IMR-90 (cell line): ENCODE data around the gene CD300LF. TPM values are rescaled to one million over a fixed set of nuclear protein-coding genes. Genes with fewer than 3 reads are reported as not detected.

Experiments used
- ATAC-seq: fragments of 200-7000 bp; cut with Tn5 transposase; 2 replicates; pipeline ENCODE4 v1.9.1; 2020; ENCODE audit warnings: low read depth, mild to moderate bottlenecking, moderate library complexity
- BruUV-seq: library from RNA; stranded (reverse); fragments of 400-500 nt; replicated peaks from 2 replicates; lab custom pipeline; 2021; lab: Mats Ljungman, UMichigan
- CTCF ChIA-PET: fragments of 300-600 bp; formaldehyde crosslinking; extraction: SDS; loops from one replicate; lab custom pipeline; 2021; ENCODE audit warnings: antibody characterized with exemption; lab: Yijun Ruan, JAX
- POLR2A ChIA-PET: fragments of 300-600 bp; sonication (Branson Sonifier 250); formaldehyde crosslinking; loops from one replicate; lab custom pipeline; 2022; ENCODE audit warnings: antibody characterized with exemption; ENCODE audit not compliant: unreplicated experiment; lab: Charles Lee
- DNase-seq: peaks from one replicate; pipeline ENCODE4 v3.0.0; 2013
- H2AFZ ChIP-seq: replicated peaks from 2 replicates; pipeline ENCODE3; 2013; ENCODE audit warnings: low read length, mild to moderate bottlenecking; ENCODE audit not compliant: poor library complexity
- H2AK5ac ChIP-seq: 2 replicates; pipeline ENCODE4 v1.6.1; 2013; ENCODE audit warnings: low read depth, low read length, inconsistent platforms
- H2AK9ac ChIP-seq: replicated peaks from 2 replicates; pipeline ENCODE3; 2013; ENCODE audit warnings: mild to moderate bottlenecking, low read depth, low read length, moderate library complexity; ENCODE audit not compliant: poor library complexity
- H2BK120ac ChIP-seq: 2 replicates; pipeline ENCODE4 v1.6.1; 2013; ENCODE audit warnings: low read depth, low read length, inconsistent platforms
- H2BK15ac ChIP-seq: 3 replicates; pipeline ENCODE4 v1.6.1; 2013; ENCODE audit warnings: low read depth, low read length, inconsistent platforms
- H2BK20ac ChIP-seq: 2 replicates; pipeline ENCODE4 v1.6.1; 2013; ENCODE audit warnings: low read depth, mild to moderate bottlenecking, inconsistent platforms, low read length, moderate library complexity
- H2BK5ac ChIP-seq: 2 replicates; pipeline ENCODE4 v1.6.1; 2013; ENCODE audit warnings: mild to moderate bottlenecking, low read depth, low read length, inconsistent platforms; ENCODE audit not compliant: poor library complexity, severe bottlenecking
- H3K14ac ChIP-seq: replicated peaks from 2 replicates; pipeline ENCODE4 v1.6.1; 2013; ENCODE audit warnings: low read depth, low read length, inconsistent platforms
- H3K18ac ChIP-seq: 2 replicates; pipeline ENCODE4 v1.6.1; 2013; ENCODE audit warnings: low read depth, low read length, control low read depth
- H3K23ac ChIP-seq: 2 replicates; pipeline ENCODE4 v1.6.1; 2013; ENCODE audit warnings: low read depth, low read length, inconsistent platforms
- H3K27ac ChIP-seq: 2 replicates; pipeline ENCODE4 v1.5.1; 2013; ENCODE audit warnings: mild to moderate bottlenecking, control low read depth, low read length; ENCODE audit not compliant: insufficient read depth
- H3K27me3 ChIP-seq: 2 replicates; pipeline ENCODE4 v1.6.1; 2013; ENCODE audit warnings: low read length; ENCODE audit not compliant: control insufficient read depth, insufficient read depth
- H3K36me3 ChIP-seq: 2 replicates; pipeline ENCODE4 v1.6.1; 2013; ENCODE audit warnings: low read length, mixed read lengths; ENCODE audit not compliant: control insufficient read depth, insufficient read depth
- H3K4ac ChIP-seq: 2 replicates; pipeline ENCODE4 v1.6.1; 2013; ENCODE audit warnings: low read depth, low read length, inconsistent platforms
- H3K4me1 ChIP-seq: 2 replicates; pipeline ENCODE4 v1.6.1; 2013; ENCODE audit warnings: low read length, mixed read lengths; ENCODE audit not compliant: control insufficient read depth, insufficient read depth
- H3K4me2 ChIP-seq: 2 replicates; pipeline ENCODE4 v1.6.1; 2013; ENCODE audit warnings: low read depth, mild to moderate bottlenecking, control low read depth, low read length, moderate library complexity
- H3K4me3 ChIP-seq: 2 replicates; pipeline ENCODE4 v1.5.1; 2013; ENCODE audit warnings: low read depth, mild to moderate bottlenecking, control low read depth, low read length, moderate library complexity; ENCODE audit not compliant: insufficient read depth
- H3K56ac ChIP-seq: 2 replicates; pipeline ENCODE4 v1.6.1; 2013; ENCODE audit warnings: low read length, inconsistent platforms; ENCODE audit not compliant: insufficient read depth; ENCODE audit errors: extremely low read depth
- H3K79me1 ChIP-seq, 2 experiments: 2 replicates each; pipeline ENCODE4 v1.6.1; 2013; ENCODE audit warnings: low read length in 2 of 2, inconsistent platforms in 1 of 2, low read depth in 1 of 2
- H3K9ac ChIP-seq: 2 replicates; pipeline ENCODE4 v1.6.1; 2013; ENCODE audit warnings: low read depth, low read length, control low read depth
- H3K9me1 ChIP-seq: 2 replicates; pipeline ENCODE4 v1.6.1; 2013; ENCODE audit warnings: low read length, inconsistent platforms; ENCODE audit not compliant: insufficient read depth
- H3K9me3 ChIP-seq: 2 replicates; pipeline ENCODE4 v1.6.1; 2013; ENCODE audit warnings: low read length; ENCODE audit not compliant: control insufficient read depth, insufficient read depth
- H4K20me1 ChIP-seq: 2 replicates; pipeline ENCODE4 v1.6.1; 2013; ENCODE audit warnings: low read length, inconsistent platforms; ENCODE audit not compliant: insufficient read depth
- H4K5ac ChIP-seq: 2 replicates; pipeline ENCODE4 v1.6.1; 2013; ENCODE audit warnings: mild to moderate bottlenecking, low read depth, low read length, control low read depth
- H4K8ac ChIP-seq, 2 experiments: 2 replicates each; pipeline ENCODE4 v1.6.1; 2013; ENCODE audit warnings: low read depth in 2 of 2, low read length in 2 of 2, control low read depth in 1 of 2, inconsistent platforms in 1 of 2
- H4K91ac ChIP-seq: 2 replicates; pipeline ENCODE4 v1.6.1; 2013; ENCODE audit warnings: low read depth, low read length, inconsistent platforms; ENCODE audit not compliant: insufficient read depth
- BHLHE40 ChIP-seq: fragments of 150-350 bp; IDR thresholded peaks from 2 replicates; pipeline ENCODE4 v1.6.1; 2016; ENCODE audit warnings: mild to moderate bottlenecking, low read depth, low read length
- CEBPB ChIP-seq: IDR thresholded peaks from 2 replicates; pipeline ENCODE4 v1.6.1; 2012; ENCODE audit warnings: low read depth, low read length, improper control_type of control experiment
- CHD1 ChIP-seq: IDR thresholded peaks from 2 replicates; pipeline ENCODE4 v1.6.1; 2012; ENCODE audit warnings: low read depth, low read length, improper control_type of control experiment
- CTCF ChIP-seq: conservative IDR thresholded peaks from 2 replicates; pipeline ENCODE4 v1.5.1; 2012; ENCODE audit warnings: mild to moderate bottlenecking, low read depth, low read length, improper control_type of control experiment
- ELK1 ChIP-seq: fragments of 150-350 bp; IDR thresholded peaks from 2 replicates; pipeline ENCODE4 v1.6.1; 2016; ENCODE audit warnings: low read depth, mild to moderate bottlenecking, low read length, moderate library complexity, borderline replicate concordance
- FOS ChIP-seq: fragments of 150-350 bp; IDR thresholded peaks from 2 replicates; pipeline ENCODE4 v1.6.1; 2016; ENCODE audit warnings: low read depth, low read length
- MAFK ChIP-seq: IDR thresholded peaks from 2 replicates; pipeline ENCODE4 v1.6.1; 2012; ENCODE audit warnings: low read depth, low read length, improper control_type of control experiment
- MAZ ChIP-seq: IDR thresholded peaks from 2 replicates; pipeline ENCODE4 v1.6.1; 2012; ENCODE audit warnings: low read depth, mild to moderate bottlenecking, low read length, improper control_type of control experiment, moderate library complexity, borderline replicate concordance
- MXI1 ChIP-seq: IDR thresholded peaks from 2 replicates; pipeline ENCODE4 v1.6.1; 2012; ENCODE audit warnings: low read depth, mild to moderate bottlenecking, low read length, moderate library complexity, borderline replicate concordance
- NFE2L2 ChIP-seq: fragments of 150-350 bp; IDR thresholded peaks from 2 replicates; pipeline ENCODE4 v1.6.1; 2016; ENCODE audit warnings: low read depth, mild to moderate bottlenecking, low read length
- POLR2A ChIP-seq: IDR thresholded peaks from 2 replicates; pipeline ENCODE4 v1.6.1; 2012; ENCODE audit warnings: mild to moderate bottlenecking, low read depth, low read length
- RAD21 ChIP-seq: IDR thresholded peaks from 2 replicates; pipeline ENCODE4 v1.6.1; 2012; ENCODE audit warnings: low read length, improper control_type of control experiment
- RCOR1 ChIP-seq: IDR thresholded peaks from 2 replicates; pipeline ENCODE4 v1.6.1; 2012; ENCODE audit warnings: mild to moderate bottlenecking, low read length, improper control_type of control experiment; ENCODE audit not compliant: insufficient replicate concordance
- SMC3 ChIP-seq: fragments of 150-350 bp; IDR thresholded peaks from 2 replicates; pipeline ENCODE4 v1.6.1; 2016; ENCODE audit warnings: low read depth, mild to moderate bottlenecking, antibody characterized with exemption, low read length, moderate library complexity
- USF2 ChIP-seq: fragments of 150-350 bp; IDR thresholded peaks from 2 replicates; pipeline ENCODE4 v1.6.1; 2017; ENCODE audit warnings: mild to moderate bottlenecking, antibody characterized with exemption, low read length, low read depth
- WGBS, 2 experiments: methylation state at CpG; one replicate each; pipeline versions ENCODE4 v1.1.5 to v1.1.7; 2013; ENCODE audit warnings: missing lambda C conversion rate in 2 of 2; ENCODE audit not compliant: insufficient read length in 1 of 2; ENCODE audit errors: extremely low coverage in 2 of 2; 5-methylcytosine and 5-hydroxymethylcytosine counted together
- dilution Hi-C: fragments of 300-500 bp; cut with HindIII; formaldehyde crosslinking; loops from one replicate; pipeline ENCODE4 v1.14.3; 2018; ENCODE audit warnings: low sequenced_read_pairs; ENCODE audit not compliant: unreplicated experiment
- in situ Hi-C: fragments of 300-500 bp; cut with MboI; formaldehyde crosslinking; loops from 3 replicates; pipeline ENCODE4 v1.14.3; 2019; ENCODE audit warnings: low sequenced_read_pairs, inconsistent platforms, mixed read lengths
- intact Hi-C: fragments of 100-400 bp; cut with micrococcal nuclease; formaldehyde crosslinking; loops from 2 replicates; pipeline ENCODE4 v1.10.0; 2022
- polyA plus RNA-seq, 3 experiments: library from polyadenylated mRNA; depleted of rRNA; stranded (reverse); fragments of >200 nt; gene quantifications; 2 replicates each; pipeline ENCODE4 v1.2.3, GENCODE V29; 2012; ENCODE audit warnings: low replicate concordance in 1 of 3
- total RNA-seq: library from RNA; depleted of rRNA; stranded (reverse); fragments of >200 nt; gene quantifications from 2 replicates; pipeline ENCODE4 v1.2.3, GENCODE V29; 2012

Gene CD300LF
- total and polyA plus RNA-seq, 2 of the 4 experiments (the other 2 are of a cell fraction): not detected

- peaks cover 37% of the 10 kb centered on the region for H3K27me3 ChIP-seq
- H4K8ac ChIP-seq: no peak overlapping the region
- no peak overlapping the region for H3K4me3 ChIP-seq
- H3K14ac ChIP-seq: no peak overlapping the region
- TF ChIP-seq BHLHE40: no peak
- no peak for TF ChIP-seq FOS
- TF ChIP-seq USF2: no peak
- TF ChIP-seq SMC3: no peak
- TF ChIP-seq MXI1: no peak
- TF ChIP-seq CTCF: no peak
- TF ChIP-seq RAD21: no peak
- TF ChIP-seq CEBPB: no peak
- no peak for TF ChIP-seq NFE2L2
- TF ChIP-seq CHD1: no peak
- no peak for TF ChIP-seq MAFK
- TF ChIP-seq POLR2A: no peak
- TF ChIP-seq MAZ: no peak
- TF ChIP-seq RCOR1: no peak
- no peak for TF ChIP-seq ELK1
- no peak overlapping the region for H2AK5ac ChIP-seq
- no peaks in the 10 kb centered on the region for H3K9me3 ChIP-seq
- H3K36me3 ChIP-seq: no peaks in the 10 kb centered on the region
- H3K4me2 ChIP-seq: no peak overlapping the region
- dilution Hi-C loops (no loop called here), in situ Hi-C loops (loop anchor here (5.0 to 10.0 kb wide), 2 partner anchors 126 to 214 kb away; no protein-coding TSS in a partner anchor), intact Hi-C loops (no loop called here)
- no peak overlapping the region for H3K56ac ChIP-seq
- H4K5ac ChIP-seq: no peak overlapping the region
- no TSS peak for BruUV-seq
- no peak overlapping the region for H3K4ac ChIP-seq
- H3K79me1 ChIP-seq: no peaks in the 10 kb centered on the region
- H2BK5ac ChIP-seq: no peak overlapping the region
- H2BK120ac ChIP-seq: no peak overlapping the region
- no peaks in the 10 kb centered on the region for H4K20me1 ChIP-seq
- H3K9ac ChIP-seq: no peak overlapping the region
- H2BK20ac ChIP-seq: no peak overlapping the region
- H3K9me1 ChIP-seq: 0 out of 2 replicates have a peak, but pooled peaks cover 3% of the 10 kb centered on the region
- H3K18ac ChIP-seq: no peak overlapping the region
- CTCF ChIA-PET: no interaction called here
- no peak overlapping the region for H3K27ac ChIP-seq
- no peak overlapping the region for H2AK9ac ChIP-seq
- WGBS, 2 experiments: 82% methylated on average over 7 of the region's 17 CpGs; no CpG with 5 or more reads in 1 of the 2 experiments
- H4K91ac ChIP-seq: no peak overlapping the region
- peaks cover 7% of the 10 kb centered on the region; the same call in 1 of the 2 replicates for H3K4me1 ChIP-seq
- ATAC-seq (no peak), DNase-seq (no peak)
- H2AFZ ChIP-seq: no peak overlapping the region
- no peak overlapping the region for H2BK15ac ChIP-seq
- H3K23ac ChIP-seq: no peak overlapping the region
- POLR2A ChIA-PET: no interaction called here
These were observed 28.1 kb upstream of the CD300LF start for GRCh38 chr17:74740641-74741387.
